A549 (cell line): ENCODE data around the gene P2RX4. TPM values are rescaled to one million over a fixed set of nuclear protein-coding genes. Genes with fewer than 3 reads are reported as not detected.

Experiments used
- ATAC-seq, 2 experiments: fragments of 200-7000 bp in 1 of 2; fragments of >200 bp in 1 of 2; cut with Nextera tagmentation in 1 of 2; cut with Tn5 transposase in 1 of 2; 3 replicates each; pipeline versions ENCODE4 v1.8.0 to v1.9.1; 2018 to 2020; ENCODE audit warnings: mild to moderate bottlenecking in 1 of 2, moderate library complexity in 1 of 2
- CTCF ChIA-PET: fragments of 300-600 bp; sonication (Branson Sonifier 250); formaldehyde crosslinking; extraction: SDS; loops from one replicate; lab custom pipeline; 2021; ENCODE audit warnings: antibody characterized with exemption, inconsistent platforms; lab: Yijun Ruan, JAX
- POLR2A ChIA-PET: fragments of 350-600 bp; formaldehyde crosslinking; extraction: SDS; loops from one replicate; lab custom pipeline; 2021; ENCODE audit warnings: antibody characterized with exemption, inconsistent platforms; lab: Yijun Ruan, JAX
- DNase-seq, 2 experiments: peaks; one replicate each; pipeline versions ENCODE4 v3.0.0 to v3.0.0-alpha.2; 2011 to 2016; ENCODE audit warnings: low read depth in 1 of 2, low spot score in 1 of 2
- FAIRE-seq: peaks from 2 replicates; lab custom pipeline; 2011; peaks lifted over from hg19 to GRCh38; lab: Jason Lieb, UNC
- H3K27ac ChIP-seq, 2 experiments: fragments of >200 bp; sonication (Bioruptor Twin); formaldehyde crosslinking; 3 replicates each; pipeline ENCODE4 v1.5.1; 2016 to 2017
- H3K4me1 ChIP-seq: fragments of >200 bp; sonication (Bioruptor Twin); formaldehyde crosslinking; 3 replicates; pipeline ENCODE4 v1.6.1; 2016
- H3K4me2 ChIP-seq: fragments of >200 bp; sonication (Bioruptor Twin); formaldehyde crosslinking; 3 replicates; pipeline ENCODE4 v1.6.1; 2016
- H3K4me3 ChIP-seq: fragments of >200 bp; sonication (Bioruptor Twin); formaldehyde crosslinking; 3 replicates; pipeline ENCODE4 v1.5.1; 2016
- H3K9me3 ChIP-seq: fragments of >200 bp; sonication (Bioruptor Twin); formaldehyde crosslinking; 3 replicates; pipeline ENCODE4 v1.6.1; 2016
- EHMT2 ChIP-seq: fragments of 200-600 bp; sonication (generic); IDR thresholded peaks from 2 replicates; pipeline ENCODE4 v1.6.1; 2016; ENCODE audit warnings: antibody characterized with exemption, low read depth, mild to moderate bottlenecking, moderate library complexity
- ELK1 ChIP-seq: fragments of 150-350 bp; IDR thresholded peaks from 2 replicates; pipeline ENCODE4 v1.6.1; 2014; ENCODE audit warnings: low read depth, mild to moderate bottlenecking, low read length
- EP300 ChIP-seq, 2 experiments: fragments of >200 bp; sonication (Bioruptor Twin); formaldehyde crosslinking; IDR thresholded peaks; 2 replicates in 1 of 2; 3 replicates in 1 of 2; pipeline ENCODE4 v1.6.1; 2016 to 2017
- ESRRA ChIP-seq: fragments of 150-350 bp; IDR thresholded peaks from 2 replicates; pipeline ENCODE4 v1.6.1; 2014; ENCODE audit warnings: mild to moderate bottlenecking, low read length, borderline replicate concordance
- HES2 ChIP-seq: fragments of >200 bp; sonication (Bioruptor Twin); formaldehyde crosslinking; IDR thresholded peaks from 2 replicates; pipeline ENCODE4 v1.6.1; 2016
- HOXB13 ChIP-seq: fragments of 250-450 bp; sonication (Bioruptor Pico); IDR thresholded peaks from 2 replicates; pipeline ENCODE4 v1.5.0; 2020; ENCODE audit warnings: low read depth, mild to moderate bottlenecking, moderate library complexity
- HOXB5 ChIP-seq: fragments of 250-450 bp; sonication (Bioruptor Pico); IDR thresholded peaks from 2 replicates; pipeline ENCODE4 v1.5.0; 2020; ENCODE audit warnings: mild to moderate bottlenecking, moderate library complexity
- KDM1A ChIP-seq: fragments of 200-600 bp; sonication (generic); IDR thresholded peaks from 2 replicates; pipeline ENCODE4 v1.6.1; 2016; ENCODE audit warnings: low read depth, mild to moderate bottlenecking
- MAFK ChIP-seq: fragments of 450-650 bp; IDR thresholded peaks from 2 replicates; pipeline ENCODE4 v1.6.1; 2014; ENCODE audit not compliant: partially characterized antibody
- NFE2L2 ChIP-seq: fragments of 150-350 bp; conservative IDR thresholded peaks from 2 replicates; pipeline ENCODE4 v1.6.1; 2014; ENCODE audit warnings: low read length
- NR3C1 ChIP-seq: fragments of >200 bp; sonication (Bioruptor Twin); formaldehyde crosslinking; IDR thresholded peaks from 3 replicates; pipeline ENCODE4 v1.6.1; 2017
- PBX3 ChIP-seq: IDR thresholded peaks from 2 replicates; pipeline ENCODE4 v1.6.1; 2012
- POLR2AphosphoS2 ChIP-seq: conservative IDR thresholded peaks from 2 replicates; pipeline ENCODE4 v1.6.1; 2012; ENCODE audit warnings: low read length, improper control_type of control experiment, inconsistent platforms
- RAD21 ChIP-seq, 2 experiments: fragments of >200 bp in 1 of 2; sonication (Bioruptor Twin) in 1 of 2; formaldehyde crosslinking in 1 of 2; IDR thresholded peaks in 1 of 2; conservative IDR thresholded peaks in 1 of 2; 2 replicates in 1 of 2; 3 replicates in 1 of 2; pipeline ENCODE4 v1.6.1; 2012 to 2018; ENCODE audit warnings: inconsistent platforms in 1 of 2
- RFX5 ChIP-seq: fragments of 450-650 bp; IDR thresholded peaks from 2 replicates; pipeline ENCODE4 v1.7.1; 2014; ENCODE audit warnings: antibody characterized with exemption, mild to moderate bottlenecking, moderate library complexity
- SMC3 ChIP-seq: fragments of >200 bp; sonication (Bioruptor Twin); formaldehyde crosslinking; IDR thresholded peaks from 3 replicates; pipeline ENCODE4 v1.6.1; 2018; ENCODE audit warnings: inconsistent platforms
- TFCP2L1 ChIP-seq: fragments of 250-450 bp; sonication (Bioruptor Pico); IDR thresholded peaks from 2 replicates; pipeline ENCODE4 v1.5.0; 2021; ENCODE audit warnings: mild to moderate bottlenecking
- USF2 ChIP-seq: fragments of 450-650 bp; IDR thresholded peaks from 2 replicates; pipeline ENCODE4 v1.6.1; 2014; ENCODE audit warnings: antibody characterized with exemption
- WGBS: methylation state at CpG from one replicate; pipeline ENCODE4 v1.1.6; 2017; ENCODE audit errors: missing lambda C conversion rate; 5-methylcytosine and 5-hydroxymethylcytosine counted together
- polyA plus RNA-seq, 4 experiments: library from polyadenylated mRNA; depleted of rRNA in 3 of 4; stranded (reverse); fragments of >200 nt; fragmentation: RNase III in 1 of 4; extraction: RNeasy Plus Mini Kit Qiagen cat#74134 plus additional on column Dnase treatment in 1 of 4; gene quantifications; 2 replicates in 3 of 4; 3 replicates in 1 of 4; pipeline ENCODE4 v1.2.3, GENCODE V29; 2011 to 2017

The P2RX4 gene
- polyA plus RNA-seq, 2 of the 4 experiments (the other 2 are of a cell fraction), result 16.0 to 27.5 TPM

- no peak overlapping the region for H3K4me3 ChIP-seq
- no peaks in the 10 kb centered on the region for H3K9me3 ChIP-seq
- WGBS, result 82% methylated on average over 16 of the region's 16 CpGs
- no peak overlapping the region for H3K4me2 ChIP-seq
- DNase-seq, result no peak
- ChIA-PET POLR2A (no interaction called here), CTCF (interaction anchor here (1.3 kb wide), 1 partner anchor 79 kb away, joined by 3 read pairs; no protein-coding TSS in a partner anchor)
- ATAC-seq, result no peak
- FAIRE-seq, result no peak
- no peak overlapping the region for H3K27ac ChIP-seq
- no peaks in the 10 kb centered on the region for H3K4me1 ChIP-seq
- no peak for TF ChIP-seq SMC3
- no peak for TF ChIP-seq HOXB5 (CRISPR knock-in tag)
- TF ChIP-seq HOXB13 (CRISPR knock-in tag), result no peak
- TF ChIP-seq PBX3, result no peak
- TF ChIP-seq EHMT2, result no peak
- TF ChIP-seq, all 56 proteins: peak for 0
Observed at GRCh38 chr12:121175383-121176119, 34.4 kb upstream of the P2RX4 start.

GRCh38 chr12:121176826-121177529, 33.0 kb upstream of the P2RX4 start:
- DNase-seq (no peak), FAIRE-seq (no peak), ATAC-seq (0 out of 6 replicates have a peak, but pooled peaks of 1 of the 2 experiments have one; percentile 22)
- no peaks in the 10 kb centered on the region for H3K4me1 ChIP-seq
- ChIA-PET CTCF (no interaction called here), POLR2A (interaction anchor here (0.6 to 0.7 kb wide), 2 partner anchors 33 to 112 kb away, joined by 4 to 5 read pairs; no protein-coding TSS in a partner anchor)
- H3K27ac ChIP-seq, result no peak overlapping the region
- H3K9me3 ChIP-seq, result peaks cover 4% of the 10 kb centered on the region; the same call in 1 of the 3 replicates
- H3K4me3 ChIP-seq, result no peak overlapping the region
- 81% methylated on average over 19 of the region's 19 CpGs for WGBS
- TF ChIP-seq KDM1A, result no peak
- no peak overlapping the region for H3K4me2 ChIP-seq

- peak; percentile 67 for TF ChIP-seq MAFK
- TF ChIP-seq NFE2L2, result peak; percentile 67
- TF ChIP-seq USF2, result no peak
- no peak for ATAC-seq
- WGBS, result 79% methylated on average over 3 of the region's 3 CpGs
- FAIRE-seq, result no peak
- Histone ChIP-seq H3K9me3 (peaks cover 4% of the 10 kb centered on the region; the same call in 1 of the 3 replicates), H3K4me2 (no peak overlapping the region), H3K27ac (no peak overlapping the region), H3K4me3 (no peak overlapping the region), H3K4me1 (no peaks in the 10 kb centered on the region)
- POLR2A ChIA-PET, result interaction anchor here (0.8 kb wide), 1 partner anchor 45 kb away, joined by 4 read pairs; no protein-coding TSS in a partner anchor
- CTCF ChIA-PET, result no interaction called here
- no peak for DNase-seq
Observed at GRCh38 chr12:121181181-121181580, 28.7 kb upstream of the P2RX4 start.

- no peak overlapping the region for H3K27ac ChIP-seq
- DNase-seq (no peak), ATAC-seq (no peak)
- H3K4me3 ChIP-seq, result no peak overlapping the region
- peaks cover 4% of the 10 kb centered on the region; the same call in 1 of the 3 replicates for H3K9me3 ChIP-seq
- ChIA-PET POLR2A (interaction anchor here (0.8 kb wide), 1 partner anchor 46 kb away, joined by 4 read pairs; no protein-coding TSS in a partner anchor), CTCF (interaction anchor here (1.0 to 1.5 kb wide), 2 partner anchors 9 to 30 kb away, joined by 3 to 4 read pairs; no protein-coding TSS in a partner anchor)
- 65% methylated on average over 3 of the region's 3 CpGs for WGBS
- no peak for TF ChIP-seq ESRRA
- no peak for TF ChIP-seq ELK1
- no peak for TF ChIP-seq EP300 (IDR thresholded peaks at IDR 0.05)
- no peak for TF ChIP-seq HES2
- TF ChIP-seq TFCP2L1, result no peak
- TF ChIP-seq NR3C1, result no peak
- no peak for TF ChIP-seq POLR2AphosphoS2
- no peak for TF ChIP-seq RAD21 (conservative IDR thresholded peaks at IDR 0.05 in 1 of 2, IDR thresholded peaks at IDR 0.05 in 1 of 2)
- TF ChIP-seq NFE2L2, result no peak
- TF ChIP-seq RFX5, result no peak
- TF ChIP-seq USF2, result no peak
- TF ChIP-seq, all 56 proteins: peak for 0
- H3K4me1 ChIP-seq, result no peaks in the 10 kb centered on the region
- H3K4me2 ChIP-seq, result no peak overlapping the region
- peak; percentile 65 for FAIRE-seq
Observed at GRCh38 chr12:121182222-121182893, 27.6 kb upstream of the P2RX4 start.
